A549 (cell line): ENCODE data around the gene EXT2. TPM values are rescaled to one million over a fixed set of nuclear protein-coding genes. Genes with fewer than 3 reads are reported as not detected.

Experiments
- ATAC-seq, 2 experiments: fragments of 200-7000 bp in 1 of 2; fragments of >200 bp in 1 of 2; cut with Nextera tagmentation in 1 of 2; cut with Tn5 transposase in 1 of 2; 3 replicates each; pipeline versions ENCODE4 v1.8.0 to v1.9.1; 2018 to 2020; ENCODE audit warnings: mild to moderate bottlenecking in 1 of 2, moderate library complexity in 1 of 2
- CTCF ChIA-PET: fragments of 300-600 bp; sonication (Branson Sonifier 250); formaldehyde crosslinking; extraction: SDS; loops from one replicate; lab custom pipeline; 2021; ENCODE audit warnings: antibody characterized with exemption, inconsistent platforms; lab: Yijun Ruan, JAX
- POLR2A ChIA-PET: fragments of 350-600 bp; formaldehyde crosslinking; extraction: SDS; loops from one replicate; lab custom pipeline; 2021; ENCODE audit warnings: antibody characterized with exemption, inconsistent platforms; lab: Yijun Ruan, JAX
- DNase-seq, 2 experiments: peaks; one replicate each; pipeline versions ENCODE4 v3.0.0 to v3.0.0-alpha.2; 2011 to 2016; ENCODE audit warnings: low read depth in 1 of 2, low spot score in 1 of 2
- FAIRE-seq: peaks from 2 replicates; lab custom pipeline; 2011; peaks lifted over from hg19 to GRCh38; lab: Jason Lieb, UNC
- H3K27ac ChIP-seq, 2 experiments: fragments of >200 bp; sonication (Bioruptor Twin); formaldehyde crosslinking; 3 replicates each; pipeline ENCODE4 v1.5.1; 2016 to 2017
- H3K4me1 ChIP-seq: fragments of >200 bp; sonication (Bioruptor Twin); formaldehyde crosslinking; 3 replicates; pipeline ENCODE4 v1.6.1; 2016
- H3K4me2 ChIP-seq: fragments of >200 bp; sonication (Bioruptor Twin); formaldehyde crosslinking; 3 replicates; pipeline ENCODE4 v1.6.1; 2016
- H3K4me3 ChIP-seq: fragments of >200 bp; sonication (Bioruptor Twin); formaldehyde crosslinking; 3 replicates; pipeline ENCODE4 v1.5.1; 2016
- H3K9me3 ChIP-seq: fragments of >200 bp; sonication (Bioruptor Twin); formaldehyde crosslinking; 3 replicates; pipeline ENCODE4 v1.6.1; 2016
- EHMT2 ChIP-seq: fragments of 200-600 bp; sonication (generic); IDR thresholded peaks from 2 replicates; pipeline ENCODE4 v1.6.1; 2016; ENCODE audit warnings: antibody characterized with exemption, low read depth, mild to moderate bottlenecking, moderate library complexity
- FOSB ChIP-seq: fragments of 250-450 bp; sonication (Bioruptor Pico); IDR thresholded peaks from 2 replicates; pipeline ENCODE4 v1.5.0; 2020; ENCODE audit warnings: mild to moderate bottlenecking, moderate library complexity
- GATA3 ChIP-seq: IDR thresholded peaks from 2 replicates; pipeline ENCODE4 v1.6.1; 2012; ENCODE audit warnings: borderline replicate concordance
- HOXB5 ChIP-seq: fragments of 250-450 bp; sonication (Bioruptor Pico); IDR thresholded peaks from 2 replicates; pipeline ENCODE4 v1.5.0; 2020; ENCODE audit warnings: mild to moderate bottlenecking, moderate library complexity
- JUN ChIP-seq, 2 experiments: fragments of >200 bp; sonication (Bioruptor Twin); formaldehyde crosslinking; IDR thresholded peaks; 2 replicates in 1 of 2; 3 replicates in 1 of 2; pipeline ENCODE4 v1.6.1; 2016 to 2017
- KDM5A ChIP-seq: fragments of 200-600 bp; sonication (generic); IDR thresholded peaks from 2 replicates; pipeline ENCODE4 v1.6.1; 2016; ENCODE audit warnings: antibody characterized with exemption, mild to moderate bottlenecking
- MAZ ChIP-seq: fragments of 150-350 bp; IDR thresholded peaks from 2 replicates; pipeline ENCODE4 v1.6.1; 2014; ENCODE audit warnings: antibody characterized with exemption, low read depth, low read length, borderline replicate concordance
- MYC ChIP-seq: IDR thresholded peaks from 2 replicates; pipeline ENCODE4 v1.6.1; 2012; ENCODE audit warnings: mild to moderate bottlenecking, inconsistent platforms, low read length, improper control_type of control experiment, borderline replicate concordance
- NR3C1 ChIP-seq: fragments of >200 bp; sonication (Bioruptor Twin); formaldehyde crosslinking; IDR thresholded peaks from 3 replicates; pipeline ENCODE4 v1.6.1; 2017
- RARB ChIP-seq: fragments of 250-450 bp; sonication (Bioruptor Pico); IDR thresholded peaks from 2 replicates; pipeline ENCODE4 v1.8.0; 2021; ENCODE audit warnings: mild to moderate bottlenecking, moderate library complexity
- ZC3H11A ChIP-seq: fragments of 450-650 bp; IDR thresholded peaks from 2 replicates; pipeline ENCODE4 v1.6.1; 2014; ENCODE audit warnings: antibody characterized with exemption, mild to moderate bottlenecking
- WGBS: methylation state at CpG from one replicate; pipeline ENCODE4 v1.1.6; 2017; ENCODE audit errors: missing lambda C conversion rate; 5-methylcytosine and 5-hydroxymethylcytosine counted together
- polyA plus RNA-seq, 4 experiments: library from polyadenylated mRNA; depleted of rRNA in 3 of 4; stranded (reverse); fragments of >200 nt; fragmentation: RNase III in 1 of 4; extraction: RNeasy Plus Mini Kit Qiagen cat#74134 plus additional on column Dnase treatment in 1 of 4; gene quantifications; 2 replicates in 3 of 4; 3 replicates in 1 of 4; pipeline ENCODE4 v1.2.3, GENCODE V29; 2011 to 2017
- TF ChIP-seq, protein P1 (sequence below): fragments of 250-450 bp; sonication (Bioruptor Pico); IDR thresholded peaks from 2 replicates; pipeline ENCODE4 v1.5.0; 2020; ENCODE audit warnings: low read depth, mild to moderate bottlenecking, moderate library complexity
- TF ChIP-seq, protein P2 (sequence below): IDR thresholded peaks from 2 replicates; pipeline ENCODE4 v1.6.1; 2012
- TF ChIP-seq, protein P3 (sequence below): fragments of >200 bp; sonication (Bioruptor Twin); formaldehyde crosslinking; IDR thresholded peaks from 2 replicates; pipeline ENCODE4 v1.6.1; 2016
- TF ChIP-seq, protein P4 (sequence below): fragments of 200-600 bp; sonication (generic); IDR thresholded peaks from 2 replicates; pipeline ENCODE4 v1.6.1; 2016; ENCODE audit warnings: antibody characterized with exemption, mild to moderate bottlenecking, moderate library complexity
- TF ChIP-seq, protein P5 (sequence below): IDR thresholded peaks from 2 replicates; pipeline ENCODE4 v1.6.1; 2012; ENCODE audit warnings: low read depth, borderline replicate concordance

Gene EXT2
- polyA plus RNA-seq, 2 of the 4 experiments (the other 2 are of a cell fraction): 56.5 to 77.3 TPM

DNA sequence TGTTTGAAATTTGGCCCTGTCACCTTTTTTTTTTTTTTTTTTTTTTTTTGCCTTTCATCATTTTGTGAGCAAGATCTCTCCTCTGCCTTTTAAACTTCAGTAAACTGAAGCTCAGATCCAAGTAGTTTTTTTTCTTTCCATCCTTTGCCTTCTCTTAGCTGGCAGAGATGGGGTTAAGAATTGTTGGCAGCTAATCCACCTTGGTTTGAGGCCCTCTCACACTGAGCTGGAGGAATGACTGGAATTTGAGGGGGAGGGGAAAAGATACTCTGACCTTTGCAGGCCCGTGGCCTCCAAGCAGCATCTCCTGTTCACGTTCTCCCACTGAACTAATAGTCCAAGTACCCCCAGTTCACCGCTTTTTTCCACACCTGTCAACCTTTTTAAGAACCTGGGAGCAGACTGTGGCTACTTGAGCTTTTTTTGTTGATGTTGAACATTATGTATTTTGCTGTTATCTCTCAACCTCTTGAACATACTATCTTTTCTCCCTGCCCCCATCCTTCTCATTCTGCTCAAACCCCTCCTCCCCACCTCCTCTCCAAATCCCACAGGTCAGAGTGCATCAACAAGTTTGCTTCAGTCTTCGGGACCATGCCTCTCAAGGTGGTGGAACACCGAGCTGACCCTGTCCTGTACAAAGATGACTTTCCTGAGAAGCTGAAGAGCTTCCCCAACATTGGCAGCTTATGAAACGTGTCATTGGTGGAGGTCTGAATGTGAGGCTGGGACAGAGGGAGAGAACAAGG lies 148.3 kb downstream of the EXT2 start:
- Histone ChIP-seq H3K9me3 (no peaks in the 10 kb centered on the region), H3K4me2 (peak overlapping the region; percentile 73), H3K4me3 (no peak overlapping the region), H3K4me1 (peaks cover 45% of the 10 kb centered on the region)
- WGBS: 31% methylated on average over 6 of the region's 6 CpGs
- CTCF ChIA-PET: interaction anchor here (0.7 to 1.7 kb wide), 4 partner anchors 8 to 112 kb away, joined by 3 to 6 read pairs (median 4); no protein-coding TSS in a partner anchor
- peak; percentile 63 to 91; a peak in 4 of 6 replicates for ATAC-seq
- FAIRE-seq: peak; percentile 65
- TF ChIP-seq, protein P1, sequence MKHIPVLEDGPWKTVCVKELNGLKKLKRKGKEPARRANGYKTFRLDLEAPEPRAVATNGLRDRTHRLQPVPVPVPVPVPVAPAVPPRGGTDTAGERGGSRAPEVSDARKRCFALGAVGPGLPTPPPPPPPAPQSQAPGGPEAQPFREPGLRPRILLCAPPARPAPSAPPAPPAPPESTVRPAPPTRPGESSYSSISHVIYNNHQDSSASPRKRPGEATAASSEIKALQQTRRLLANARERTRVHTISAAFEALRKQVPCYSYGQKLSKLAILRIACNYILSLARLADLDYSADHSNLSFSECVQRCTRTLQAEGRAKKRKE: no peak
- TF ChIP-seq HOXB5 (CRISPR knock-in tag): no peak
- TF ChIP-seq MYC: no peak
- peak; percentile 40; the same call in 1 of the 2 replicates for TF ChIP-seq GATA3
- TF ChIP-seq, protein P2, sequence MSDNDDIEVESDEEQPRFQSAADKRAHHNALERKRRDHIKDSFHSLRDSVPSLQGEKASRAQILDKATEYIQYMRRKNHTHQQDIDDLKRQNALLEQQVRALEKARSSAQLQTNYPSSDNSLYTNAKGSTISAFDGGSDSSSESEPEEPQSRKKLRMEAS: 0 out of 2 replicates have a peak, but pooled peaks have one; percentile 32
- no peak for TF ChIP-seq MAZ
- 0 out of 5 replicates have a peak, but pooled peaks of 1 of the 2 experiments have one; percentile 20 for TF ChIP-seq JUN (IDR thresholded peaks at IDR 0.05)
- no peak for TF ChIP-seq ZC3H11A
- TF ChIP-seq, protein P3, sequence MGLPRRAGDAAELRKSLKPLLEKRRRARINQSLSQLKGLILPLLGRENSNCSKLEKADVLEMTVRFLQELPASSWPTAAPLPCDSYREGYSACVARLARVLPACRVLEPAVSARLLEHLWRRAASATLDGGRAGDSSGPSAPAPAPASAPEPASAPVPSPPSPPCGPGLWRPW: no peak
- no peak for TF ChIP-seq RARB
- TF ChIP-seq EHMT2: no peak
- no peak for TF ChIP-seq NR3C1
- TF ChIP-seq, protein P4, sequence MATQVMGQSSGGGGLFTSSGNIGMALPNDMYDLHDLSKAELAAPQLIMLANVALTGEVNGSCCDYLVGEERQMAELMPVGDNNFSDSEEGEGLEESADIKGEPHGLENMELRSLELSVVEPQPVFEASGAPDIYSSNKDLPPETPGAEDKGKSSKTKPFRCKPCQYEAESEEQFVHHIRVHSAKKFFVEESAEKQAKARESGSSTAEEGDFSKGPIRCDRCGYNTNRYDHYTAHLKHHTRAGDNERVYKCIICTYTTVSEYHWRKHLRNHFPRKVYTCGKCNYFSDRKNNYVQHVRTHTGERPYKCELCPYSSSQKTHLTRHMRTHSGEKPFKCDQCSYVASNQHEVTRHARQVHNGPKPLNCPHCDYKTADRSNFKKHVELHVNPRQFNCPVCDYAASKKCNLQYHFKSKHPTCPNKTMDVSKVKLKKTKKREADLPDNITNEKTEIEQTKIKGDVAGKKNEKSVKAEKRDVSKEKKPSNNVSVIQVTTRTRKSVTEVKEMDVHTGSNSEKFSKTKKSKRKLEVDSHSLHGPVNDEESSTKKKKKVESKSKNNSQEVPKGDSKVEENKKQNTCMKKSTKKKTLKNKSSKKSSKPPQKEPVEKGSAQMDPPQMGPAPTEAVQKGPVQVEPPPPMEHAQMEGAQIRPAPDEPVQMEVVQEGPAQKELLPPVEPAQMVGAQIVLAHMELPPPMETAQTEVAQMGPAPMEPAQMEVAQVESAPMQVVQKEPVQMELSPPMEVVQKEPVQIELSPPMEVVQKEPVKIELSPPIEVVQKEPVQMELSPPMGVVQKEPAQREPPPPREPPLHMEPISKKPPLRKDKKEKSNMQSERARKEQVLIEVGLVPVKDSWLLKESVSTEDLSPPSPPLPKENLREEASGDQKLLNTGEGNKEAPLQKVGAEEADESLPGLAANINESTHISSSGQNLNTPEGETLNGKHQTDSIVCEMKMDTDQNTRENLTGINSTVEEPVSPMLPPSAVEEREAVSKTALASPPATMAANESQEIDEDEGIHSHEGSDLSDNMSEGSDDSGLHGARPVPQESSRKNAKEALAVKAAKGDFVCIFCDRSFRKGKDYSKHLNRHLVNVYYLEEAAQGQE: no peak
- TF ChIP-seq FOSB (CRISPR knock-in tag): no peak
- TF ChIP-seq, protein P5, sequence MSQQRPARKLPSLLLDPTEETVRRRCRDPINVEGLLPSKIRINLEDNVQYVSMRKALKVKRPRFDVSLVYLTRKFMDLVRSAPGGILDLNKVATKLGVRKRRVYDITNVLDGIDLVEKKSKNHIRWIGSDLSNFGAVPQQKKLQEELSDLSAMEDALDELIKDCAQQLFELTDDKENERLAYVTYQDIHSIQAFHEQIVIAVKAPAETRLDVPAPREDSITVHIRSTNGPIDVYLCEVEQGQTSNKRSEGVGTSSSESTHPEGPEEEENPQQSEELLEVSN: no peak
- TF ChIP-seq, all 56 proteins: peak for 3
- H3K27ac ChIP-seq: peak overlapping the region; percentile 69 to 82
- POLR2A ChIA-PET: interaction anchor here (0.7 to 0.9 kb wide), 2 partner anchors 14 to 63 kb away, joined by 4 read pairs; no protein-coding TSS in a partner anchor
- DNase-seq: peak; percentile 28 to 53

DNA sequence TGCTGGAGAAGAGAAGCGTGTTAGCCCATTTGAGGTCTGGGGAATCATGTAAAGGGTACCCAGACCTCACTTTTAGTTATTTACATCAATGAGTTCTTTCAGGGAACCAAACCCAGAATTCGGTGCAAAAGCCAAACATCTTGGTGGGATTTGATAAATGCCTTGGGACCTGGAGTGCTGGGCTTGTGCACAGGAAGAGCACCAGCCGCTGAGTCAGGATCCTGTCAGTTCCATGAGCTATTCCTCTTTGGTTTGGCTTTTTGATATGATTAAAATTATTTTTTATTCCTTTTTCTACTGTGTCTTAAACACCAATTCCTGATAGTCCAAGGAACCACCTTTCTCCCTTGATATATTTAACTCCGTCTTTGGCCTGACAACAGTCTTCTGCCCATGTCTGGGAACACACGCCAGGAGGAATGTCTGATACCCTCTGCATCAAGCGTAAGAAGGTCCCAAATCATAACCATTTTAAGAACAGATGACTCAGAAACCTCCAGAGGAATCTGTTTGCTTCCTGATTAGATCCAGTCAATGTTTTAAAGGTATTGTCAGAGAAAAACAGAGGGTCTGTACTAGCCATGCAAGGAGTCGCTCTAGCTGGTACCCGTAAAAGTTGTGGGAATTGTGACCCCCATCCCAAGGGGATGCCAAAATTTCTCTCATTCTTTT lies 149.3 kb downstream of the EXT2 start:
- TF ChIP-seq KDM5A (no peak), HOXB5 (CRISPR knock-in tag) (no peak), MAZ (no peak), GATA3 (no peak)
- peaks cover 45% of the 10 kb centered on the region for H3K4me1 ChIP-seq
- DNase-seq (no peak), ATAC-seq (no peak), FAIRE-seq (no peak)
- H3K9me3 ChIP-seq: no peaks in the 10 kb centered on the region
- no peak overlapping the region for H3K4me3 ChIP-seq
- H3K4me2 ChIP-seq: peak overlapping the region; percentile 73
- 78% methylated on average over 8 of the region's 8 CpGs for WGBS
- ChIA-PET POLR2A (no interaction called here), CTCF (interaction anchor here (1.5 to 1.7 kb wide), 2 partner anchors 8 to 9 kb away, joined by 3 to 6 read pairs; no protein-coding TSS in a partner anchor)
- peak overlapping the region; percentile 69 to 82; a peak in 5 of 6 replicates for H3K27ac ChIP-seq
